Gastrocnemius medialis (tissue), 4 donors: Measurements from ENCODE around the gene NGEF. TPM values are rescaled to one million over a fixed set of nuclear protein-coding genes. Genes with fewer than 3 reads are reported as not detected.

Experiments used
- ATAC-seq, 2 donors: fragments of 150-250 bp; one replicate each; pipeline ENCODE4 v1.9.1; 2016
- DNase-seq, 2 donors: peaks; one replicate each; pipeline ENCODE4 v3.0.0-alpha.2; 2019
- H3K27ac ChIP-seq, 4 donors: fragments of 200-600 bp; sonication (generic); 1 replicate in 1 of 4; 2 replicates in 3 of 4; pipeline ENCODE4 v1.5.1; 2016 to 2018; ENCODE audit warnings: mild to moderate bottlenecking in 2 of 4, moderate library complexity in 1 of 4
- H3K27me3 ChIP-seq, 3 donors: fragments of 200-600 bp; sonication (generic) in 2 of 3; 1 replicate in 1 of 3; 2 replicates in 2 of 3; pipeline versions ENCODE4 v1.5.1 to v1.6.0; 2016 to 2019; ENCODE audit warnings: mild to moderate bottlenecking in 1 of 3, moderate library complexity in 1 of 3
- H3K36me3 ChIP-seq, 2 donors: fragments of 200-600 bp; sonication (generic) in 1 of 2; one replicate each; pipeline ENCODE4 v1.5.1; 2017 to 2018
- H3K4me1 ChIP-seq, 2 donors: fragments of 200-600 bp; sonication (generic) in 1 of 2; one replicate each; pipeline ENCODE4 v1.5.1; 2016 to 2017; ENCODE audit warnings: mild to moderate bottlenecking in 2 of 2
- H3K4me3 ChIP-seq, 4 donors: fragments of 200-600 bp; sonication (generic) in 3 of 4; 1 replicate in 1 of 4; 2 replicates in 3 of 4; pipeline ENCODE4 v1.5.1; 2016 to 2019; ENCODE audit warnings: mild to moderate bottlenecking in 2 of 4
- H3K9me3 ChIP-seq, 3 donors: fragments of 200-600 bp; sonication (generic) in 2 of 3; 1 replicate in 1 of 3; 2 replicates in 2 of 3; pipeline ENCODE4 v1.5.1; 2016 to 2019
- CTCF ChIP-seq, 5 experiments: fragments of 450-650 bp in 3 of 5; fragments of 200-600 bp in 2 of 5; sonication (generic) in 2 of 5; IDR thresholded peaks in 4 of 5; conservative IDR thresholded peaks in 1 of 5; 1 replicate in 4 of 5; 2 replicates in 1 of 5; pipeline ENCODE4 v1.5.1; 2016 to 2019; ENCODE audit warnings: antibody characterized with exemption in 5 of 5, mild to moderate bottlenecking in 3 of 5, moderate library complexity in 3 of 5
- POLR2A ChIP-seq, 2 donors: fragments of 450-650 bp; IDR thresholded peaks; one replicate each; pipeline ENCODE4 v1.6.1; 2017; ENCODE audit warnings: antibody characterized with exemption in 2 of 2, mild to moderate bottlenecking in 2 of 2, moderate library complexity in 2 of 2
- in situ Hi-C, 4 donors: fragments of 200-750 bp; cut with MboI; loops; one replicate each; pipeline versions ENCODE4 v1.15.0 to v1.8.0; 2017; ENCODE audit warnings: low sequenced_read_pairs in 4 of 4
- intact Hi-C: fragments of 100-400 bp; cut with DNase I; formaldehyde crosslinking; loops from one replicate; pipeline ENCODE4 v1.15.1; 2023; ENCODE audit warnings: low total_unique reads
- total RNA-seq, 4 donors: library from RNA; depleted of rRNA; stranded (reverse); fragments of >200 nt; gene quantifications; one replicate each; pipeline versions ENCODE4 v1.1.0 to v1.2.3, GENCODE V29; 2016

Gene NGEF
- total RNA-seq, 4 donors from 2014 or later, result 0.66 to 1.5 (median 0.84) TPM; not detected in 1

GRCh38 chr2:232890896-232891601 lies 122.0 kb downstream of the NGEF start:
- DNase-seq, result peak in 1 of 2 donors; percentile 69
- Histone ChIP-seq H3K9me3 (no peaks in the 10 kb centered on the region), H3K4me1 (peaks cover 3 to 12% of the 10 kb centered on the region in 2 donors), H3K36me3 (no peaks in the 10 kb centered on the region), H3K27ac (peak overlapping the region in 1 of 4 donors; percentile 57), H3K4me3 (peak overlapping the region in 1 of 4 donors; percentile 17), H3K27me3 (no peaks in the 10 kb centered on the region)
- in situ Hi-C loops (no loop called here), intact Hi-C loops (no loop called here)
- ATAC-seq, result peak; percentile 58 to 84
- TF ChIP-seq POLR2A (IDR thresholded peaks at IDR 0.05) (no peak), CTCF (IDR thresholded peaks at IDR 0.05 in 4 of 5, conservative IDR thresholded peaks at IDR 0.05 in 1 of 5) (no peak)

GRCh38 chr2:232890536-232890895 lies 122.5 kb downstream of the NGEF start:
- H3K27me3 ChIP-seq, result no peaks in the 10 kb centered on the region
- no peaks in the 10 kb centered on the region for H3K9me3 ChIP-seq
- in situ Hi-C loops (no loop called here), intact Hi-C loops (no loop called here)
- no peak overlapping the region for H3K27ac ChIP-seq
- H3K4me3 ChIP-seq, result no peak overlapping the region
- H3K4me1 ChIP-seq, result peaks cover 3 to 12% of the 10 kb centered on the region in 2 donors
- no peak for TF ChIP-seq CTCF (IDR thresholded peaks at IDR 0.05 in 4 of 5, conservative IDR thresholded peaks at IDR 0.05 in 1 of 5)
- no peak for TF ChIP-seq POLR2A (IDR thresholded peaks at IDR 0.05)
- ATAC-seq (no peak), DNase-seq (no peak)
- H3K36me3 ChIP-seq, result no peaks in the 10 kb centered on the region

GRCh38 chr2:232889876-232890401 lies 123.1 kb downstream of the NGEF start:
- Histone ChIP-seq H3K36me3 (no peaks in the 10 kb centered on the region), H3K27me3 (no peaks in the 10 kb centered on the region), H3K4me3 (no peak overlapping the region), H3K9me3 (no peaks in the 10 kb centered on the region), H3K27ac (no peak overlapping the region), H3K4me1 (peaks cover 3 to 12% of the 10 kb centered on the region in 2 donors)
- DNase-seq (no peak), ATAC-seq (no peak)
- in situ Hi-C loops (no loop called here), intact Hi-C loops (no loop called here)
- TF ChIP-seq POLR2A (IDR thresholded peaks at IDR 0.05) (no peak), CTCF (IDR thresholded peaks at IDR 0.05 in 4 of 5, conservative IDR thresholded peaks at IDR 0.05 in 1 of 5) (no peak)

GRCh38 chr2:232888839-232889529 lies 124.1 kb downstream of the NGEF start:
- peaks cover 3 to 12% of the 10 kb centered on the region in 2 donors for H3K4me1 ChIP-seq
- no peaks in the 10 kb centered on the region for H3K27me3 ChIP-seq
- in situ Hi-C loops (no loop called here), intact Hi-C loops (no loop called here)
- no peak for DNase-seq
- no peaks in the 10 kb centered on the region for H3K36me3 ChIP-seq
- no peak for ATAC-seq
- H3K27ac ChIP-seq, result no peak overlapping the region
- TF ChIP-seq CTCF (IDR thresholded peaks at IDR 0.05 in 4 of 5, conservative IDR thresholded peaks at IDR 0.05 in 1 of 5) (no peak), POLR2A (IDR thresholded peaks at IDR 0.05) (no peak)
- H3K4me3 ChIP-seq, result no peak overlapping the region
- H3K9me3 ChIP-seq, result no peaks in the 10 kb centered on the region
